ENCODE measurements around the gene TSHZ2.

Gene TSHZ2

GRCh38 chr20:52993076-52993475, 20.9 kb downstream of the TSHZ2 start:
- no peak for TF ChIP-seq CTCF (IDR thresholded peaks at IDR 0.05)

DNA sequence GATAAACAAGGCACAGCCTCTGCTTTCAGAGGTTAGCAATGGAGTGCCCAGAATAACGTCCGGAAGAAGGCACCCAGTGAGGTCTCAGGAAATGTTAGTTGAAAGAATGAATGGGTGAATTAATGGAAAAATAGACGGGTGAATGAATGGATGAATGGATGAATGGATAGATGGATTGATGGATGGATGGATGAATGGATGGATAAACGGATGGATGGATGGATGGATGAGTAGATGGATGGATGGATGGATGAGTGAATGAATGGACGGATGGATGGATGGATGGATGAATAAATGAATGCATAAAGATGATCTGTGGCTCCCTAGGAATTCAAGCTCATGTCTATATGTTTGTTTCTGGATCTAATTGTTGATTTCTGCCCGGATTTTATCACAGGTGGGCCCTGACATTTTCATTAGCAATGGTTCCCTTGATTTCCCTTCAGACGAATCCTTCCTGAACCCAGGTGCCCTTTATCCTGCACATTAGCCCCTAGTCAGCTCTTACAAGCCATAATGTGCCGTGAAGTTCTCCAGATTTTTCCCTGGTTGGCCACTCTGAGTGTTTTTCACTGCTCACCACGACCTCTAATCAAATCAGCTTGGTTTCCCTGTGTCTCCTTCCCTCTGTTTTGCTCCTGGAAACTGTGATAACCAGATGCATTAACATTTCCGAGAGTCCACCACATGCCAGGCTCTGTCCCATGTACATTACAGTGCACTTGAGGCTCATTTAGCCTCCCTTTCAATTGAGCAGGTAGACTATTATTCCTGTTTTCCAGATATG, 22.2 kb downstream of the TSHZ2 start:
- TF ChIP-seq CTCF (IDR thresholded peaks at IDR 0.05): no peak

- no peak for TF ChIP-seq CTCF (IDR thresholded peaks at IDR 0.05)
Measured at GRCh38 chr20:52996130-52996529, 24.0 kb downstream of the TSHZ2 start.

- no peak for TF ChIP-seq CTCF (IDR thresholded peaks at IDR 0.05)
Measured at GRCh38 chr20:52996658-52997057, 24.5 kb downstream of the TSHZ2 start.

GRCh38 chr20:52998268-52998667, 26.1 kb downstream of the TSHZ2 start:
- no peak for TF ChIP-seq CTCF (IDR thresholded peaks at IDR 0.05)

DNA sequence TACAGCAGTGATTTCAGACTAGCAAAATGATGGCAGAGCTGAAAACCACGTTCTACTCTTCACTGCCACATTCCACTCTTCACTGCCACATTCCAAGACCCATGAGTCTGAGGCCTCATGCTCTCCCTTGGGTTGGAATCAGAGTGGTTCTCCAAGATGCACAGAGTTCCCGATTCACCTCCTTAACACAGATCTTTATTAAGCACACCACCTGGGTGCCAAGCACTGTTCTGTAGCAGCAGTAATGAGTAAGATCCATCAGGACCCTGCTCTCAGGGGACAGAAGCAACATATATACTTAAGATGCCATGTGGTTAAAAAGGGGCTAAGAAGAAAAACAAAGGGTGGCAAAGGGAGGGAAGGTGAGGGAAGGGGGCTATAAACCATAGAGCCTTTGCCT, 26.9 kb downstream of the TSHZ2 start:
- TF ChIP-seq CTCF (IDR thresholded peaks at IDR 0.05): no peak

GRCh38 chr20:53001498-53002301, 29.5 kb downstream of the TSHZ2 start:
- no peak for TF ChIP-seq CTCF (IDR thresholded peaks at IDR 0.05)
